ENCODE measurements around the gene LINGO4. TPM values are rescaled to one million over a fixed set of nuclear protein-coding genes. Genes with fewer than 3 reads are reported as not detected.

Gene LINGO4
- not detected in 5 replicates for total RNA-seq (2022; extraction: Qiagen RNA extraction; ENCODE audit: low read depth)

GRCh38 chr1:151805066-151805820 lies at the start of gene LINGO4:
Gene LINGO4, minus strand, starts transcription at chr1:151805419. Its CDS starts 2,715 bp downstream, at chr1:151802704.

GRCh38 chr1:151853411-151853943 lies 48.3 kb upstream of the LINGO4 start, which contains the start of gene THEM5:
Gene THEM5, minus strand, starts transcription at chr1:151853712. Its CDS starts 147 bp downstream, at chr1:151853565.

GRCh38 chr1:151839457-151840403 lies 34.5 kb upstream of the LINGO4 start, which contains the start of gene C2CD4D:
Gene C2CD4D, minus strand, starts transcription at chr1:151839820. Its CDS starts 831 bp downstream, at chr1:151838989.

GRCh38 chr1:151831605-151832004 lies 26.4 kb upstream of the LINGO4 start, which contains the start of gene RORC:
Gene RORC, minus strand, starts transcription at chr1:151831802. Its CDS starts 38 bp downstream, at chr1:151831764.

GRCh38 chr1:151790071-151790939 lies 14.9 kb downstream of the LINGO4 start, which contains the start of gene TDRKH:
Gene TDRKH, minus strand, starts transcription at chr1:151790500. Its CDS starts 7,478 bp downstream, at chr1:151783022.

GRCh38 chr1:151762941-151763921 lies 42.0 kb downstream of the LINGO4 start, which contains the start of gene MRPL9:
Gene MRPL9, minus strand, starts transcription at chr1:151763496. Its CDS starts 17 bp downstream, at chr1:151763479.

Other genes with a start within 250 kb of the LINGO4 start
- gene SNX27, start 193.4 kb downstream of the LINGO4 start, total RNA-seq (2022; extraction: Qiagen RNA extraction; ENCODE audit: low read depth) = 6.9 to 10.9 TPM (median 8.1 TPM) in 5 replicates
- 0.08 TPM in 1 of 5 replicates, not detected in the others for gene CELF3, start 88.6 kb downstream of the LINGO4 start, total RNA-seq (2022; extraction: Qiagen RNA extraction; ENCODE audit: low read depth)
- gene RIIAD1, start 83.9 kb downstream of the LINGO4 start, total RNA-seq (2022; extraction: Qiagen RNA extraction; ENCODE audit: low read depth) = 0.43 TPM in 1 of 5 replicates, not detected in the others
- gene MRPL9, start 41.9 kb downstream of the LINGO4 start, total RNA-seq (2022; extraction: Qiagen RNA extraction; ENCODE audit: low read depth) = 70.2 to 91.4 TPM (median 83.9 TPM) in 5 replicates
- gene TDRKH, start 14.9 kb downstream of the LINGO4 start, total RNA-seq (2022; extraction: Qiagen RNA extraction; ENCODE audit: low read depth) = 5.9 to 6.9 TPM (median 6.6 TPM) in 5 replicates
- gene RORC, start 26.4 kb upstream of the LINGO4 start, total RNA-seq (2022; extraction: Qiagen RNA extraction; ENCODE audit: low read depth) = 0.03 to 0.06 TPM in 2 of 5 replicates, not detected in the others
- gene C2CD4D, start 34.4 kb upstream of the LINGO4 start, total RNA-seq (2022; extraction: Qiagen RNA extraction; ENCODE audit: low read depth) = not detected in 5 replicates
- not detected in 5 replicates for gene THEM5, start 48.3 kb upstream of the LINGO4 start, total RNA-seq (2022; extraction: Qiagen RNA extraction; ENCODE audit: low read depth)
- 12.7 to 14.1 TPM (median 13.4 TPM) in 5 replicates for gene THEM4, start 104.1 kb upstream of the LINGO4 start, total RNA-seq (2022; extraction: Qiagen RNA extraction; ENCODE audit: low read depth)
- gene S100A10, start 188.4 kb upstream of the LINGO4 start, total RNA-seq (2022; extraction: Qiagen RNA extraction; ENCODE audit: low read depth) = 1,952 to 2,092 TPM (median 2,021 TPM) in 5 replicates
- gene S100A11, start 231.6 kb upstream of the LINGO4 start, total RNA-seq (2022; extraction: Qiagen RNA extraction; ENCODE audit: low read depth) = 1,668 to 1,944 TPM (median 1,920 TPM) in 5 replicates